Loucy (cell line): ENCODE data around the gene LONP1.

Experiments
- CTCF ChIP-seq: fragments of 200-600 bp; sonication (generic); conservative IDR thresholded peaks from 2 replicates; pipeline ENCODE4 v1.5.1; 2014; ENCODE audit warnings: mild to moderate bottlenecking, antibody characterized with exemption, low read length
- EZH2phosphoT487 ChIP-seq: fragments of 200-600 bp; IDR thresholded peaks from 2 replicates; pipeline ENCODE4 v1.6.1; 2018; ENCODE audit warnings: antibody characterized with exemption, mild to moderate bottlenecking, moderate library complexity, borderline replicate concordance

GRCh38 chr19:5742051-5742450, 22.1 kb upstream of the LONP1 start:
- TF ChIP-seq CTCF (no peak), EZH2phosphoT487 (no peak)
